ENCODE data around the gene FKBP2.

FKBP2 gene

DNA sequence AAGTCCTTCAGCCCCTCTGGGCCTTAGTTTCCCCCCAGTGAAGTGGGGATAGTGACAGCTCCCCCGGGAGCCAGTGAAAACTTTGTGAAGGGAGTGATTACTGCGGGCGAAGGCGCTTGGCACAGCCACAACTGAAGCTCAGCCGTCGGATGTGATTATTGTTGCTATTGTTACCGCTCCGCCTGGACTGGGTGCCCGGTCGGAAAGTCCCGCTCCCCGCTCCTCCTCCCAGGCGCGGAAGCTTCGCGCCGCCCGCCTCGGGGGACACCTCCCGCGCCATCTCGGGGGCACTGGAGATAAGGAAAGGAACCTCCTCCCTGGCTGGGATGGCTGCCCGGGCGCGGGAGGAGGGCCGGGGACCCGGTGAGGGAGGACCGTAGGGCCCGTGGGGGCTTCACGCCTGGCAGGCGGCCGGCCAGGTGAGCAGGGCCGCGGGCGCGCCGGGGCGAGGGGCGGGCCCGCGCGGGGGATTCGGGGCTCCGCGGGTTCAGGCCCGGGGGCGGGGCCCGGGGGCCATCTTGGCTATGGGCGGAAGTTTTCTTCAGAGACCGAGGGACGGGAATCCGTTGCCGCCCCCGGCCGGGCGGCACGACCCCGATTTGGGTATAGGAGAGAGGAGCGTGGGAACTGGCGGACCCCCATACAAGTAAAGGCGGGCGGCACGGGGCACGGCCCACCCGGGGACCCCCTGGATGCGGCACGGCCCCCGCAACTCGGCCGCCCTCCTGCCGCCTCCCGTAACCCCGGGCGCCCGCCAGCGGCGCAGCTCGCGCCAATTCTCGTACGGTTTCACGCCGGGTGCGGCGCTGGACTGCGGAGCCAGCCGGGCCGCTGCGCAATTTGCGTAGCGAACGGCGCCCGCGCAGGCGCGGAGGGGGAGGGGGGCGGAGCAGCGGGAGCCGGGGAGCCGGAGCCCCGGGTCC is 44.3 kb downstream of the FKBP2 start, which contains the start of gene GPR137:
TSS of gene GPR137 (plus strand) at position 887 of the 923 bp plus-strand sequence. CDS start 677 bp downstream, outside the sequence.
- no peak for TF ChIP-seq CTCF (IDR thresholded peaks at IDR 0.05; ENCODE audit: low read depth, low read length, missing control alignments)
- no peak for DNase-seq (ENCODE audit: extremely low read depth, low read depth)
- peak within 1 kb of the TSS; percentile 70 for H3K4me3 ChIP-seq (replicated peaks; ENCODE audit: low read depth, low read length)

DNA sequence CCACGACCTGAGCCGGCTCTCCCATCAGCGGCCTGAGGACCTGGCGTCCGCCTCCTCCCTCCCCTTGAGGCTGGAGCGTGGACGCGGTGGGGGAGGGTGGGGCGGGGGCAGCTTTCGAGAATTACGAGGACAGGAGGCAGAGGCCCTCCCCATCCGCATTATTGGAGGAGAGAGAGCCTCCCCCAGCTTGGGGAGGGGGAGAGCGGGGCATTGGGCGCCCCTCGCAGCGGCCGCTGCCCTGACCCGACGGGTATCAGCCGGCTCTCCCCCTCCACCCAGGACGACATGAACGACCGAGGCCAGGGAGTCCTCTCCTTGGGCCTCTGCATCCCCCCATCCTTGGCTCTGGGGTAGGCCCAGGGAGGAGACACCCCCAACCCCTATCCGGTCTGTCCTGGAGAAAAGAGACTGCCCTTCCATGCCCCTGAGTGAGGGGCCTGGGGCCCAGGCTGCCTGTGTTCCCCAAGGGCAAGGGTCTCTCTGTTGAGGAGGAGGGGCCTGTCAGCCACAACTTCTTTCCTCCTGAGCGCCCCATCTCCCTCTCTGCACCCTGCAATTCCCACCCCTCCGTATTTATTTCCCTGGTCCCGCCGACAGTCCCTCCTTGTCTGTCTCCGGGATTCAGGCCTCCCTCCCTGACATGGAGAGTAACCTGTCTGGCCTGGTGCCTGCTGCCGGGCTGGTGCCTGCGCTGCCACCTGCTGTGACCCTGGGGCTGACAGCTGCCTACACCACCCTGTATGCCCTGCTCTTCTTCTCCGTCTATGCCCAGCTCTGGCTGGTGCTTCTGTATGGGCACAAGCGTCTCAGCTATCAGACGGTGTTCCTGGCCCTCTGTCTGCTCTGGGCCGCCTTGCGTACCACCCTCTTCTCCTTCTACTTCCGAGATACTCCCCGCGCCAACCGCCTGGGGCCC is 45.2 kb downstream of the FKBP2 start:
- TF ChIP-seq CTCF (IDR thresholded peaks at IDR 0.05; ENCODE audit: low read depth, low read length, missing control alignments), result peak; percentile 9
- peak overlapping the region; percentile 70 for H3K4me3 ChIP-seq (replicated peaks; ENCODE audit: low read depth, low read length)
- DNase-seq (ENCODE audit: extremely low read depth, low read depth), result no peak

GRCh38 chr11:64286801-64287159 is 45.9 kb downstream of the FKBP2 start:
- no peak for TF ChIP-seq CTCF (IDR thresholded peaks at IDR 0.05; ENCODE audit: low read depth, low read length, missing control alignments)
- H3K4me3 ChIP-seq (replicated peaks; ENCODE audit: low read depth, low read length), result no peak overlapping the region
- DNase-seq (ENCODE audit: extremely low read depth, low read depth), result no peak

DNA sequence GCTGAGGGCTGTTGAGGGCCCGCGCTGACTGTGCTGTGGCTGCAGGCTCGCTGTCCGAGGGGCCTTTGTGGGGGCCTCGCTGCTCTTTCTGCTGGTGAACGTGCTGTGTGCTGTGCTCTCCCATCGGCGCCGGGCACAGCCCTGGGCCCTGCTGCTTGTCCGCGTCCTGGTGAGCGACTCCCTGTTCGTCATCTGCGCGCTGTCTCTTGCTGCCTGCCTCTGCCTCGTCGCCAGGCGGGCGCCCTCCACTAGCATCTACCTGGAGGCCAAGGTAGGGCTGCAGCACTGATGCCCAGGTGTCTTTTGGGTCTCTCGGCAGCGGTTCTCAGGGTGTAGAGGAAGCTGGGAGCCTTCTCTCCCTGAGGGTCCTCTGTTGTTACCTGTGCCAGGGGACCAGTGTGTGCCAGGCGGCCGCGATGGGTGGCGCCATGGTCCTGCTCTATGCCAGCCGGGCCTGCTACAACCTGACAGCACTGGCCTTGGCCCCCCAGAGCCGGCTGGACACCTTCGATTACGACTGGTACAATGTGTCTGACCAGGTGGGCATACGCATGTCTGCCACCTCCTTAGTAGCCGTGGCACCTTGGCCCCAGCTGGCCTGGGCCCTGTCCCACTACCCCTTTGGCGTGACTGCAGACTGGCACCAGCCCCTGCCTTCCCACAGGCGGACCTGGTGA is 46.9 kb downstream of the FKBP2 start:
- no peak overlapping the region for H3K4me3 ChIP-seq (replicated peaks; ENCODE audit: low read depth, low read length)
- TF ChIP-seq CTCF (IDR thresholded peaks at IDR 0.05; ENCODE audit: low read depth, low read length, missing control alignments), result no peak
- DNase-seq (ENCODE audit: extremely low read depth, low read depth), result no peak

DNA sequence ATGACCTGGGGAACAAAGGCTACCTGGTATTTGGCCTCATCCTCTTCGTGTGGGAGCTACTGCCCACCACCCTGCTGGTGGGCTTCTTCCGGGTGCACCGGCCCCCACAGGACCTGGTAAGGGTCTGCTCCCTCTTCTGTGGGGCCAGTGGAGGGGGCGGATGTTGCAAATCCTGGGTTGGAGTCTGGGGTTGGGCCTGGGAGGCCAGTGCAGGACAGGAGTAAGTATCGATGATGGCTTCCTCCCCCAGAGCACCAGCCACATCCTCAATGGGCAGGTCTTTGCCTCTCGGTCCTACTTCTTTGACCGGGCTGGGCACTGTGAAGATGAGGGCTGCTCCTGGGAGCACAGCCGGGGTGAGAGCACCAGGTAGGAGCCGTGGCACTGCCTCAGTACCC is 47.5 kb downstream of the FKBP2 start:
- no peak for DNase-seq (ENCODE audit: extremely low read depth, low read depth)
- H3K4me3 ChIP-seq (replicated peaks; ENCODE audit: low read depth, low read length), result no peak overlapping the region
- no peak for TF ChIP-seq CTCF (IDR thresholded peaks at IDR 0.05; ENCODE audit: low read depth, low read length, missing control alignments)

DNA sequence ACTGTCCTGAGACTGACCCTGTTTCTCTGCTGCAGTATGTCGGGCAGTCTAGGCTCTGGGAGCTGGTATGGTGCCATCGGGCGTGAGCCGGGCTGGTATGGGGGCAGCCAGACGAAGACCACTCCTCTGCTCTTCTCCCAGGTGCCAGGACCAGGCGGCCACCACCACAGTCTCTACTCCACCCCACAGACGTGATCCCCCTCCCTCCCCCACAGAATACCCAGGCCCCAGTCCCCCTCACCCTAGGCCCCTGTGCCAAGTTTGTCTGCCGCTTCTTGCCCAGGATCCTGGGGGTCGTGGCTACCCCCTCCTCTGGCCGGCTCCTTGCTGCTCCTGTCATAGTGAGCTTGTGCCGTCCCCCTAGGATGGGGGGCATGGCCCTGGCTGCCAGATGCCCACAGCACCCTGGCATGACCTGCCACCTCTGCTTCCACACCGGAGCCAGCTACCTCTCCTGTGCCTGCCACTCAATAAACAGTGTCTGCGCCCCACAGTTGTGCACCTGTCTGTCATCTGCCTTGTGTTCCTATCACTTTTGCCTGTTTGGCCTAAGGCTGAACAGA is 48.2 kb downstream of the FKBP2 start:
- no peak for TF ChIP-seq CTCF (IDR thresholded peaks at IDR 0.05; ENCODE audit: low read depth, low read length, missing control alignments)
- no peak for DNase-seq (ENCODE audit: extremely low read depth, low read depth)
- no peak overlapping the region for H3K4me3 ChIP-seq (replicated peaks; ENCODE audit: low read depth, low read length)

Measured in HFF-Myc (cell line).